Mucosa of descending colon (tissue), 3 donors: ENCODE results near the gene ITPRIP. TPM values are rescaled to one million over a fixed set of nuclear protein-coding genes. Genes with fewer than 3 reads are reported as not detected.
A peak's percentile ranks its signal among the peaks of the same experiment; 100 is the strongest.

Source experiments
- ATAC-seq: fragments of 200-7000 bp; cut with Tn5 transposase; one replicate; pipeline ENCODE4 v1.9.1; 2020; ENCODE audit warnings: mild to moderate bottlenecking, moderate library complexity
- DNase-seq, 3 donors: peaks; one replicate each; pipeline ENCODE4 v3.0.0-alpha.2; 2020
- H3K36me3 ChIP-seq: fragments of 200-600 bp; one replicate; pipeline ENCODE4 v1.8.0; 2021; ENCODE audit warnings: low read depth, mild to moderate bottlenecking
- H3K4me1 ChIP-seq: fragments of 200-600 bp; one replicate; pipeline ENCODE4 v1.8.0; 2021; ENCODE audit warnings: low read depth, mild to moderate bottlenecking
- H3K4me3 ChIP-seq: fragments of 200-600 bp; one replicate; pipeline ENCODE4 v1.8.0; 2021; ENCODE audit warnings: mild to moderate bottlenecking
- H3K9me3 ChIP-seq: fragments of 200-600 bp; one replicate; pipeline ENCODE4 v1.8.0; 2021; ENCODE audit warnings: mild to moderate bottlenecking
- intact Hi-C, 2 donors: fragments of 100-400 bp; cut with DNase I in 1 of 2; cut with micrococcal nuclease in 1 of 2; formaldehyde crosslinking; loops; one replicate each; pipeline versions ENCODE4 v1.11.0 to v1.11.1; 2022; cut with DNase I, micrococcal nuclease
- total RNA-seq, 3 donors: library from RNA; stranded (reverse); fragmentation: NEBNext Ultra II Directional in 2 of 3; extraction: Animal tissue kit (Norgen Biotek cat#: 25700) in 2 of 3; gene quantifications; one replicate each; pipeline versions ENCODE4 v1.2.1 to v1.2.4, GENCODE V29; 2021 to 2023
- TF ChIP-seq, protein P1 (sequence below): fragments of 200-600 bp; IDR thresholded peaks from one replicate; pipeline ENCODE4 v1.8.0; 2022; ENCODE audit warnings: antibody characterized with exemption, mild to moderate bottlenecking
- donor health status: DM: no; HTN: no; CAD: no; lungs with moderate emphysema.
- donor health status: DM: no; HTN: no; CAD: no.
- donor health status: DM: no; HTN: yes; CAD: no.

Gene ITPRIP
- total RNA-seq, 3 donors from 2014 or later: 3.2 to 10.7 (median 5.7) TPM

- Histone ChIP-seq H3K36me3 (no peaks in the 10 kb centered on the region), H3K4me3 (no peak overlapping the region), H3K4me1 (peaks cover 33% of the 10 kb centered on the region), H3K9me3 (no peaks in the 10 kb centered on the region)
- TF ChIP-seq, protein P1, sequence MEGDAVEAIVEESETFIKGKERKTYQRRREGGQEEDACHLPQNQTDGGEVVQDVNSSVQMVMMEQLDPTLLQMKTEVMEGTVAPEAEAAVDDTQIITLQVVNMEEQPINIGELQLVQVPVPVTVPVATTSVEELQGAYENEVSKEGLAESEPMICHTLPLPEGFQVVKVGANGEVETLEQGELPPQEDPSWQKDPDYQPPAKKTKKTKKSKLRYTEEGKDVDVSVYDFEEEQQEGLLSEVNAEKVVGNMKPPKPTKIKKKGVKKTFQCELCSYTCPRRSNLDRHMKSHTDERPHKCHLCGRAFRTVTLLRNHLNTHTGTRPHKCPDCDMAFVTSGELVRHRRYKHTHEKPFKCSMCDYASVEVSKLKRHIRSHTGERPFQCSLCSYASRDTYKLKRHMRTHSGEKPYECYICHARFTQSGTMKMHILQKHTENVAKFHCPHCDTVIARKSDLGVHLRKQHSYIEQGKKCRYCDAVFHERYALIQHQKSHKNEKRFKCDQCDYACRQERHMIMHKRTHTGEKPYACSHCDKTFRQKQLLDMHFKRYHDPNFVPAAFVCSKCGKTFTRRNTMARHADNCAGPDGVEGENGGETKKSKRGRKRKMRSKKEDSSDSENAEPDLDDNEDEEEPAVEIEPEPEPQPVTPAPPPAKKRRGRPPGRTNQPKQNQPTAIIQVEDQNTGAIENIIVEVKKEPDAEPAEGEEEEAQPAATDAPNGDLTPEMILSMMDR: no peak
- intact Hi-C loops: no loop called here
- peak; percentile 64 for ATAC-seq
- no peak for DNase-seq
Measured at GRCh38 chr10:104331208-104331838, 6.9 kb downstream of the ITPRIP start.

GRCh38 chr10:104330168-104331110 lies 7.8 kb downstream of the ITPRIP start:
- Histone ChIP-seq H3K9me3 (no peaks in the 10 kb centered on the region), H3K4me3 (no peak overlapping the region), H3K36me3 (no peaks in the 10 kb centered on the region), H3K4me1 (peaks cover 33% of the 10 kb centered on the region)
- TF ChIP-seq, protein P1: no peak
- intact Hi-C loops: no loop called here
- ATAC-seq (peak; percentile 32), DNase-seq (peak in 1 of 3 donors; percentile 50)

DNA sequence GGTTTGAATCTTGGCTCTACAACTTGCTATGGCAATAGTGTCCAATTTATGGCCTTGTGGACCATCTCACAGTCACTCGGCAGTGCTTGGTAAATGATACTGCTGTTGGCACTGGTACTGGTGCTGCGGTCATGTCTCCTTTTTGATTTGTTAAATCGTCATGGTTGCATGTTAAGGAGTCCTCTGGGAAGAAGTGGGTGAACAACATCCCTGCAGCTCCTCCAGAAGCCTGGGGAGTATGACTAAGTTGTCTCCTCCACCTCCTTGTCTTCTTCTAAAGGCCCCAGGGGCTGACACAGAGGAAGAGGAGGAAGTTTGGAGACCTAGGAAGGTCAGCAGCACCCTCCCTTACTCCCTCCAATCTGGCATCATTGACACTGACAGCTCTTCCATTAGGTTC lies 8.5 kb downstream of the ITPRIP start:
- DNase-seq (no peak), ATAC-seq (no peak)
- intact Hi-C loops: no loop called here
- no peaks in the 10 kb centered on the region for H3K36me3 ChIP-seq
- H3K4me3 ChIP-seq: no peak overlapping the region
- peaks cover 33% of the 10 kb centered on the region for H3K4me1 ChIP-seq
- H3K9me3 ChIP-seq: no peaks in the 10 kb centered on the region
- TF ChIP-seq, protein P1: no peak

GRCh38 chr10:104328896-104329710 lies 9.2 kb downstream of the ITPRIP start:
- Histone ChIP-seq H3K4me1 (peaks cover 33% of the 10 kb centered on the region), H3K36me3 (no peaks in the 10 kb centered on the region), H3K9me3 (no peaks in the 10 kb centered on the region), H3K4me3 (no peak overlapping the region)
- TF ChIP-seq, protein P1: no peak
- intact Hi-C loops: no loop called here
- ATAC-seq: peak; percentile 38
- peak in 2 of 3 donors; percentile 47 to 75 for DNase-seq

- Histone ChIP-seq H3K9me3 (no peaks in the 10 kb centered on the region), H3K4me3 (no peak overlapping the region), H3K4me1 (peaks cover 33% of the 10 kb centered on the region), H3K36me3 (no peaks in the 10 kb centered on the region)
- ATAC-seq (no peak), DNase-seq (no peak)
- TF ChIP-seq, protein P1: no peak
- intact Hi-C loops: no loop called here
Measured at GRCh38 chr10:104328646-104328895, 9.7 kb downstream of the ITPRIP start.
